ENCODE measurements around the gene ALB.
"Not testable (repeated sequence)": the region's sequence is repeated elsewhere in the genome, so short reads cannot be mapped to it uniquely, and the experiment has no call there.

ALB gene

GRCh38 chr4:73404042-73404441, at the start of gene ALB:
TSS of gene ALB (plus strand) at chr4:73404287. CDS start at chr4:73404328, 41 bp downstream.
- H3K4me3 ChIP-seq (ENCODE audit: low read depth, low read length): no peak within 1 kb of the TSS
- no peak for TF ChIP-seq CTCF (conservative IDR thresholded peaks at IDR 0.05; ENCODE audit: low read depth, low read length)
- DNase-seq (ENCODE audit: low read depth): no peak

GRCh38 chr4:73357174-73357573, 46.9 kb upstream of the ALB start:
- DNase-seq (ENCODE audit: low read depth); H3K4me3 ChIP-seq (ENCODE audit: low read depth, low read length): not testable (repeated sequence)

GRCh38 chr4:73369506-73370199, 34.4 kb upstream of the ALB start:
- DNase-seq (ENCODE audit: low read depth); H3K4me3 ChIP-seq (ENCODE audit: low read depth, low read length): not testable (repeated sequence)

- no peak for DNase-seq (ENCODE audit: low read depth)
These were observed 28.8 kb upstream of the ALB start for GRCh38 chr4:73375328-73375741.

GRCh38 chr4:73376251-73376650, 27.8 kb upstream of the ALB start:
- TF ChIP-seq CTCF (conservative IDR thresholded peaks at IDR 0.05; ENCODE audit: low read depth, low read length): no peak
- H3K4me3 ChIP-seq (ENCODE audit: low read depth, low read length): no peak overlapping the region
- no peak for DNase-seq (ENCODE audit: low read depth)

More at GRCh38 chr4:73375328-73375741, 28.8 kb upstream of the ALB start:
- H3K4me3 ChIP-seq (ENCODE audit: low read depth, low read length): no peak overlapping the region
- no peak for TF ChIP-seq CTCF (conservative IDR thresholded peaks at IDR 0.05; ENCODE audit: low read depth, low read length)

DNA sequence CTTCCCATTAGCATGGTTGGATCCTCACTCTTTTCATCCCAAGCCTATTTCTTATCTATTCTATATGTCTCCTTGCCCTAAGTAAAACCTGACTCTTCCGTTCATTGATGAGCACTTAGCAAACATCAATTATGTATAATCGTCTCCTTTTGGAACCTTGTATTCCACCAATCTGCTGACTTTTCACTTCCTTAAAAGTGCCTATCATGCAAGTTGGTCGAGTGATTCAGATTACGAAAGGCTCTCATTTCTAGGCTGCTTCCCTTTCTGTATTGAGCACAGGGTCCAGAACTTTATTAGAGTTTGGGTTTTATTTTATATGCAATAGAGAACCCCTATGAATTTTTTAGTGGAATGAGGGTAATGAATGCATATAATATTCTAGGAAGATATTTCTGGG, 27.1 kb upstream of the ALB start:
- TF ChIP-seq CTCF (conservative IDR thresholded peaks at IDR 0.05; ENCODE audit: low read depth, low read length): no peak
- DNase-seq (ENCODE audit: low read depth): no peak
- no peak overlapping the region for H3K4me3 ChIP-seq (ENCODE audit: low read depth, low read length)

GRCh38 chr4:73378887-73379286, 25.2 kb upstream of the ALB start:
- no peak overlapping the region for H3K4me3 ChIP-seq (ENCODE audit: low read depth, low read length)
- no peak for TF ChIP-seq CTCF (conservative IDR thresholded peaks at IDR 0.05; ENCODE audit: low read depth, low read length)
- DNase-seq (ENCODE audit: low read depth): no peak

- no peak for DNase-seq (ENCODE audit: low read depth)
- no peak for TF ChIP-seq CTCF (conservative IDR thresholded peaks at IDR 0.05; ENCODE audit: low read depth, low read length)
- no peak overlapping the region for H3K4me3 ChIP-seq (ENCODE audit: low read depth, low read length)
These were observed 24.1 kb upstream of the ALB start for GRCh38 chr4:73379946-73380345.

Data from choroid plexus epithelial cell (primary cell).